Duodenal mucosa (tissue), 2 donors: ENCODE data around the gene BAIAP2L1.

Source experiments
- H3K27ac ChIP-seq: one replicate; pipeline ENCODE4 v1.7.0; 2013; ENCODE audit warnings: low read depth, low read length
- H3K27me3 ChIP-seq, 2 donors: one replicate each; pipeline ENCODE4 v1.7.0; 2013; ENCODE audit warnings: low read length in 2 of 2, control low read depth in 1 of 2; ENCODE audit not compliant: insufficient read depth in 2 of 2, control insufficient read depth in 1 of 2
- H3K36me3 ChIP-seq, 2 donors: one replicate each; pipeline ENCODE4 v1.7.0; 2013; ENCODE audit warnings: low read length in 2 of 2, control low read depth in 1 of 2; ENCODE audit not compliant: insufficient read depth in 2 of 2, control insufficient read depth in 1 of 2
- H3K4me1 ChIP-seq, 2 donors: one replicate each; pipeline ENCODE4 v1.7.0; 2013; ENCODE audit warnings: low read length in 2 of 2, control low read depth in 1 of 2; ENCODE audit not compliant: insufficient read depth in 2 of 2, control insufficient read depth in 1 of 2
- H3K4me3 ChIP-seq, 2 donors: one replicate each; pipeline ENCODE4 v1.7.0; 2013; ENCODE audit warnings: low read length in 2 of 2, low read depth in 1 of 2
- H3K9ac ChIP-seq, 2 donors: one replicate each; pipeline ENCODE4 v1.7.0; 2013; ENCODE audit warnings: low read length in 2 of 2, low read depth in 1 of 2
- H3K9me3 ChIP-seq, 2 donors: one replicate each; pipeline ENCODE4 v1.7.0; 2013; ENCODE audit warnings: low read length in 2 of 2, control low read depth in 1 of 2; ENCODE audit not compliant: control insufficient read depth in 1 of 2

BAIAP2L1 gene

DNA sequence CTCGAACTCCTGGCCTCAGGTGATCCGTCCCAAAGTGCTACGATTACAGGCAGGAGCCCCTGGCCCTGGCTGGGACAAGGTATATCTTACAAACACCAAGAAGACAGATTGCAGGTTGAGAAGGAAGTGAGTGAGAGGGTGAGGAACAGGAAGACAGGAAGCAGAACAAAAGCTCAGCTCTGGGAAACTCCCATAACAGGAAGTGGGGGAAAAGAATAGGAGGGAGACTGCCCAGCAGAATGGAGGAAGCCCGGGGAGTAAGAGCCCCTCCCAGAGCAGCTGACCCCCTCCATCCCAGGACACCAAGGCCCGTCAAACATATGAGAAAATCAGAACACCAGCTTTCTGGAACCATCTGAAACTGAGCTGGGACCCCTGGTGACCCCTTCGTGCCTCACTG is 151.8 kb downstream of the BAIAP2L1 start:
- Histone ChIP-seq H3K9ac (no peak overlapping the region), H3K4me3 (no peak overlapping the region), H3K9me3 (no peaks in the 10 kb centered on the region), H3K27me3 (no peaks in the 10 kb centered on the region), H3K27ac (no peak overlapping the region), H3K4me1 (peaks cover 28 to 30% of the 10 kb centered on the region in 2 donors), H3K36me3 (peaks cover 0 to 6% of the 10 kb centered on the region in 2 donors)

DNA sequence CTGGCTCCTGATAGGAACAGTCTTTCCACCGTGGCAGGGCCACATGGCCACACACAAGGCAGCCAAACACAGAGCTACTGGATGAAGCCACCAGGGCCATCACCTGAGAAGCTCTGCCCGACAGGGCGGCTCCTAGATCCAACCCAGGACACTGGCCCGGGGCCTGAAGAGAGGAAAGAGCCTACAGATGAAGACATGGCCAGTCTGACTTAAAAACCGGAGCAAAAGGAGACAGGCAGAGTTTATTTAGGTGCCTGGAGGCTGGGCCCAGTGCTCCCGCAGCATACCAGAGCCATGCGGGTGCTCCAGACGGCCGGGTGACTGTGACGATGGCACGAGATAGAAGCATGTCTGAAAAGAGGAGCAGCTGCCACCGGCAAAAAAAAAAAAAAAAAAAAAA is 152.7 kb downstream of the BAIAP2L1 start:
- H3K27me3 ChIP-seq, result no peaks in the 10 kb centered on the region
- H3K4me3 ChIP-seq, result no peak overlapping the region
- no peak overlapping the region for H3K27ac ChIP-seq
- peaks cover 23 to 26% of the 10 kb centered on the region in 2 donors for H3K4me1 ChIP-seq
- H3K36me3 ChIP-seq, result peaks cover 0 to 7% of the 10 kb centered on the region in 2 donors
- no peaks in the 10 kb centered on the region for H3K9me3 ChIP-seq
- H3K9ac ChIP-seq, result no peak overlapping the region

DNA sequence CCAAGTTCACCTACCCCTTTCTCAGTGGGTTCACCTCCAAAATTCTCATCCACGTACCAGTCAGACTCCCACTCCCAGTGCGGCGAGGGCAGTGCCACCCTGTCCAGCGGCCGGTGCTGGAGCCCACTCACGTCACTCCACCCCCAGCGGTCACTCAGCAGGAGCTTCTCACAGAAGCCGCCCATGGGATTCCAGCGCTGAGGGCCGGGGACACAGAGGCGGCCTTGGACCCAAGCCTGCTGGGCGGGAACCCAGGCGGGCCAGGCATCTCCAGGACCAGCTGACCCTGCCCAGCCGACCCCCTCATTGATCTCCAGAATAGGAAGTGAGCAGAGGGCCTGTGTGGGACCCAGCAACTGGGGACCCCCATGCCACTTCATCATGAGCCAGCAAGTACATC is 156.0 kb downstream of the BAIAP2L1 start:
- Histone ChIP-seq H3K36me3 (peaks cover 0 to 10% of the 10 kb centered on the region in 2 donors), H3K9ac (no peak overlapping the region), H3K4me3 (no peak overlapping the region), H3K9me3 (no peaks in the 10 kb centered on the region), H3K27ac (no peak overlapping the region), H3K4me1 (peaks cover under 1 to 4% of the 10 kb centered on the region in 2 donors), H3K27me3 (no peaks in the 10 kb centered on the region)

DNA sequence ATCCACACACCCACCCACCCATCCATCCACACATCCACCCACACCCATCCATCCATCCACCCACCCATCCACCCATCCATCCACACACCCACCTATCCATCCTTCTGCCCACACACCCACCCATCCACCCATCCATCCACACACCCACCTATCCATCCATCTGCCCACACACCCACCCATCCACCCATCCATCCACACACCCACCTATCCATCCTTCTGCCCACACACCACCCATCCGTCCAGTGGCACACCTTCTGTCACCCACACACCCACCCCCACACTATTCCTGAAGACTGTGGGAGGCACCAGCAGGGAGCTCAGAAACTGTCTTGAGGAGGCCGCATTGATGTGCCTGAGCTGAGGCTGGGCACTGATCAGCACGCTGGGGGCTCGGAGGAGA is 158.0 kb downstream of the BAIAP2L1 start:
- Histone ChIP-seq H3K27ac (no peak overlapping the region), H3K36me3 (peaks cover 4 to 21% of the 10 kb centered on the region in 2 donors), H3K4me1 (no peaks in the 10 kb centered on the region), H3K9me3 (no peaks in the 10 kb centered on the region), H3K9ac (no peak overlapping the region), H3K4me3 (no peak overlapping the region), H3K27me3 (no peaks in the 10 kb centered on the region)

DNA sequence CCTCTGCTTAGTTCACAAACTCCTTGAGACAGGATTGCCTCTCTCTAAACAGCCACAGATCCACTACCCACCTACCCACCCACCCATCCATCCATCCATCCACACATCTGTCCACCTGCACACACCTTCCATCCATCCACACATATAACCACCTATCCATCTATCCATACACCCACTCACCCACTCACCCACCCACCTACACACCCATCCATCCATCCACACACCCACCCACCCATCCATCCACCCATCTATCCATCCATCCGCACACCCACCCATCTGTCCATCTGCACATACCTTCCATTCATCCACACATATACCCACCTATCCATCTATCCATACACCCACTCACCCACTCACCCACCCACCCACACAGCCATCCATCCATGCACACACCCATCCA is 158.5 kb downstream of the BAIAP2L1 start:
- H3K4me3 ChIP-seq, result no peak overlapping the region
- no peaks in the 10 kb centered on the region for H3K4me1 ChIP-seq
- H3K27ac ChIP-seq, result no peak overlapping the region
- H3K27me3 ChIP-seq, result no peaks in the 10 kb centered on the region
- H3K9me3 ChIP-seq, result no peaks in the 10 kb centered on the region
- H3K9ac ChIP-seq, result no peak overlapping the region
- H3K36me3 ChIP-seq, result peaks cover 4 to 25% of the 10 kb centered on the region in 2 donors

DNA sequence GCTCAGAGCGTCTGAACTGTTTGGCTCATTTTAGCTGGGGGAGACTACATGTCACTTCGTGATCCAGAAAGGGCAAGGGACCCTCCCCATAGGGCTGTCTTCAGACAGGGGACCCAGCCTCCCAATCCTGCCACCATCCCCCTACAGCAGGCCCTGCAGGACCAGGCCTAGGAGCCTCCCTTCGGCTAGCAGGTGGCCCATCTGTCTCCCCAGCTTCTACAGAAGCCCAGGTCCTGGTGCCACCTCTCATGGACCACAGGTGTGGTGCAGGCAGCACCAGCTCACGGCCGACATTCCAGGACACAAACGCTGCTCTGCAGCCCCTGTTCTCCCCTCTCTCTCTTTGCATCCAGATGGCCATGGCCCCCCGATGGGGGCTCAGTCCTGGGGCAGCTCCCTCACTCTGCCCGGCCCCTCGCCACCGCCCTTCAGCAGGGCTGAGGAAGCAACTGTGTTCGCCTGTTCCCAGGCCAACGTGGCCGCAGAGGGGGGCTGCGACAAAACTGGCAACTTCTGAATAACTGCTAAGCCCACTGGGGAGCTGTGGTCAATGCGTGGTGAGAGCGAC is 159.1 kb downstream of the BAIAP2L1 start:
- no peak overlapping the region for H3K9ac ChIP-seq
- H3K27me3 ChIP-seq, result no peaks in the 10 kb centered on the region
- no peak overlapping the region for H3K27ac ChIP-seq
- H3K36me3 ChIP-seq, result peaks cover 6 to 25% of the 10 kb centered on the region in 2 donors
- no peaks in the 10 kb centered on the region for H3K9me3 ChIP-seq
- H3K4me3 ChIP-seq, result no peak overlapping the region
- no peaks in the 10 kb centered on the region for H3K4me1 ChIP-seq
